ENCODE results near the gene HSD17B7. TPM values are rescaled to one million over a fixed set of nuclear protein-coding genes. Genes with fewer than 3 reads are reported as not detected.

Gene HSD17B7
- total and polyA plus RNA-seq, 10 of the 15 experiments (the other 5 are each of a cell fraction or from before 2014, with no cell fraction given): 32.9 to 88.1 (median 36.3) TPM

- peak in 1 of 2 experiments; percentile 36; a peak in 1 of 4 replicates for TF ChIP-seq BHLHE40 (IDR thresholded peaks at IDR 0.05; ENCODE audit: borderline replicate concordance in 1 of 2, low read depth in 2 of 2, low read length in 1 of 2)
- TF ChIP-seq PBX3 (IDR thresholded peaks at IDR 0.05; ENCODE audit: insufficient replicate concordance, low read depth, low read length): peak; percentile 9
- TF ChIP-seq CREB1 (IDR thresholded peaks at IDR 0.05; ENCODE audit: low read depth): peak; percentile 68; the same call in 1 of the 2 replicates
- 0 out of 2 replicates have a peak, but pooled peaks have one; percentile 15 for TF ChIP-seq IKZF1 (conservative IDR thresholded peaks at IDR 0.05)
- TF ChIP-seq RFX5 (IDR thresholded peaks at IDR 0.05; ENCODE audit: low read depth, low read length): peak; percentile 34; the same call in 1 of the 2 replicates
- TF ChIP-seq IKZF2 (IDR thresholded peaks at IDR 0.05): peak; percentile 38 to 59; a peak in 3 of 4 replicates
- TF ChIP-seq POLR2A (IDR thresholded peaks at IDR 0.05; ENCODE audit: low read depth, low read length): peak; percentile 74
- TF ChIP-seq PKNOX1 (IDR thresholded peaks at IDR 0.05): peak; percentile 82
- TF ChIP-seq NKRF (conservative IDR thresholded peaks at IDR 0.05): peak; percentile 67; the same call in 1 of the 2 replicates
- TF ChIP-seq NFYB (IDR thresholded peaks at IDR 0.05; ENCODE audit: insufficient read depth, low read depth, low read length): 0 out of 2 replicates have a peak, but pooled peaks have one; percentile 24
- peak; percentile 60; the same call in 1 of the 2 replicates for TF ChIP-seq POLR2AphosphoS5 (IDR thresholded peaks at IDR 0.05; ENCODE audit: low read length)
- TF ChIP-seq HDGF (IDR thresholded peaks at IDR 0.05): 0 out of 2 replicates have a peak, but pooled peaks have one; percentile 44
- TF ChIP-seq CREM (IDR thresholded peaks at IDR 0.05; ENCODE audit: low read depth): 0 out of 2 replicates have a peak, but pooled peaks have one; percentile 41
Measured at GRCh38 chr1:162790303-162790984, at the start of gene HSD17B7 (continued).

Measured in GM12878 (cell line).